NCI-H82 treated with DMSO at 0.1 percent for 48 hours (cell line): Measurements from ENCODE around the gene DLG3.

ENCODE experiments used
- DNase-seq: peaks from one replicate; lab custom pipeline; 2025; ENCODE audit not compliant: unreplicated experiment; lab: John Stamatoyannopoulos, UW

Gene DLG3

DNA sequence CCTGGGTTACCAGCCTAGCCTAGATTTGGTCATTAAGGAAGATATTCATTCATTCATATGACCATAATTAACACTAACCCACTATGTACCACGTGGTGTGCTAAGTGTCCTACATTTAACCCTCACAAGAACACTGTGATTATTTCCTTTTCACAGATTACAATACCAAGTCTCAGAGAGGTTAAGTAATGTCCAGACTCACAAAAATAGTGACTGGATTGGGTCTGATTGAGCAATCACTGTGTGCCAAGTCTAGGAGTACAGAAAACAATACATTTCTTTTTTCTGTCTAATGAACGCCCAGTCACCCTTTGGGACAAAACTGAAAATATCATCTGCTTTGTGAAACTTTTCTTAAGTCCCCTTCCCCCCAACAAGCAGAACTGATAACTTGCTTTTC lies 7.6 kb upstream of the DLG3 start:
- no peak for DNase-seq

- no peak for DNase-seq
Measured at GRCh38 chrX:70437921-70438665, 6.5 kb upstream of the DLG3 start.

- no peak for DNase-seq
Measured at GRCh38 chrX:70439016-70439415, 5.6 kb upstream of the DLG3 start.

- DNase-seq: no peak
Measured at GRCh38 chrX:70442224-70442623, 2.4 kb upstream of the DLG3 start.

- DNase-seq: no peak
Measured at GRCh38 chrX:70444946-70445656, 466 bp downstream of the DLG3 start.

DNA sequence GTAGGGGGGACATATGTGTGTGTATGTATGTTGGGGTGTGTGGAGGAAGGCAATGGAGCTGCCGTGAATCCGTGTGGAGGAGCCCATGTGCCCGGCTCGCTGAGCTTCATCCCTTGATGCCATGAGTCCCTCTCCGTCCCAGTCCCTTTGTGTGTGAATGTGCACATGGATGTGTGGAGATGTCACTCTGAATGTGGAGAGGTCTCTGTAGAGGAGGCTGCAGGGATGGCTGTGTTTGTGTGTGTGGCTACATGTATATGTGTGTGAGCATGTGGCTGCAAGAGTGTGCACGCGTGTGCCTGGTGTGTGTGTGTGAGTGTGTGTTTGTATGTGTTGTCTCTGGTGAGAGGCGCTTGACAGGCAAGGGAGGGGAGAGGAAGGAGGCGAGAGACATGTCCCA lies 1.3 kb downstream of the DLG3 start:
- DNase-seq: no peak

GRCh38 chrX:70446380-70447350 lies 2.0 kb downstream of the DLG3 start:
- DNase-seq: no peak

DNA sequence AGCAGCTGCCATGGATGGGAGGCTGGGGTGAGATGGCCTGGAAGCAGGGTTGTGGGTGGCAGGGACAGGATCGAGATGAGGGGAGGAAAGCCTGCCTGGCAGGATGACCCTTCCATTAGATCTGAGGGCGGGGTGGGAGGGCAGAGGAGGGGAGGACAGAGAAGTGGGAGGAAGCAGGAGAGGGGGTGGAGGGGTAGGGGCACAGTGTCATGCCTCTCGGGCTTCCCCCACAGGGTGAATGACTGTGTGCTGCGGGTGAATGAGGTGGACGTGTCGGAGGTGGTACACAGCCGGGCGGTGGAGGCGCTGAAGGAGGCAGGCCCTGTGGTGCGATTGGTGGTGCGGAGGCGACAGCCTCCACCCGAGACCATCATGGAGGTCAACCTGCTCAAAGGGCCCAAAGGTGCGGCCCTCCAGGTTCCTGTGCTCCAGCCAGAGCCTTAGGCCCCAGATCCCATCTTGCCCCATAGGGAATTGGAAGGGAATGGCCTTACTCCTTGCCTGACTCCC lies 4.9 kb downstream of the DLG3 start:
- no peak for DNase-seq

- peak; percentile 18 for DNase-seq
Measured at GRCh38 chrX:70452143-70452733, 7.6 kb downstream of the DLG3 start.

DNA sequence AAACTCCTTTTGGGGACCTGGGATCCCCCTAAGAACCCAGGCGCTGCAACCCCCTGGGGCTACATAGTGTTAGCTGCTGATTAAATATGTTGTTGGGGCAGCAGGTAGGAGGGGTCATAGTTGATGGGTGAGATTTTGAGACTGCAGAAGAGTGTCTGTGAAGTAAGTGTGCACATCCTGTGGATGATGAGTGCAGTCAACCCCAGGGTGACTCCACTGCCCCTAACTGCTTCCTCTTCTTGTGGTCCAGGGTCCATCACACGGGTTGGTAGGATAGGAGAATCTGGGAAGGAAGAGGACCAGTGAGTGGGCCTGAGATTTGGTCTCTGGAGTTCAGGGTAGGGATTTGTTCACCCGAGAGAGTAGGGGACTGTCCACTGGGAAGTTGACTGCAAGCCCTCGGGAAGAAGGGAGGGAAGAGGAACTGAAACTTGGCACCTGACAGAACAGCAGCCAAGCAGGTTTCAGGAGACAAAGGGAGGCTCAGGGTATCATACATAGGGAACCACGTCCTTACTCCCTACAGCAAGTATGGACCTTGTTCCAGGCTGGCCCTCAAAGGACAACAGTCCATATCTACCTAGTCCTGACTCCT lies 8.5 kb downstream of the DLG3 start:
- no peak for DNase-seq

DNA sequence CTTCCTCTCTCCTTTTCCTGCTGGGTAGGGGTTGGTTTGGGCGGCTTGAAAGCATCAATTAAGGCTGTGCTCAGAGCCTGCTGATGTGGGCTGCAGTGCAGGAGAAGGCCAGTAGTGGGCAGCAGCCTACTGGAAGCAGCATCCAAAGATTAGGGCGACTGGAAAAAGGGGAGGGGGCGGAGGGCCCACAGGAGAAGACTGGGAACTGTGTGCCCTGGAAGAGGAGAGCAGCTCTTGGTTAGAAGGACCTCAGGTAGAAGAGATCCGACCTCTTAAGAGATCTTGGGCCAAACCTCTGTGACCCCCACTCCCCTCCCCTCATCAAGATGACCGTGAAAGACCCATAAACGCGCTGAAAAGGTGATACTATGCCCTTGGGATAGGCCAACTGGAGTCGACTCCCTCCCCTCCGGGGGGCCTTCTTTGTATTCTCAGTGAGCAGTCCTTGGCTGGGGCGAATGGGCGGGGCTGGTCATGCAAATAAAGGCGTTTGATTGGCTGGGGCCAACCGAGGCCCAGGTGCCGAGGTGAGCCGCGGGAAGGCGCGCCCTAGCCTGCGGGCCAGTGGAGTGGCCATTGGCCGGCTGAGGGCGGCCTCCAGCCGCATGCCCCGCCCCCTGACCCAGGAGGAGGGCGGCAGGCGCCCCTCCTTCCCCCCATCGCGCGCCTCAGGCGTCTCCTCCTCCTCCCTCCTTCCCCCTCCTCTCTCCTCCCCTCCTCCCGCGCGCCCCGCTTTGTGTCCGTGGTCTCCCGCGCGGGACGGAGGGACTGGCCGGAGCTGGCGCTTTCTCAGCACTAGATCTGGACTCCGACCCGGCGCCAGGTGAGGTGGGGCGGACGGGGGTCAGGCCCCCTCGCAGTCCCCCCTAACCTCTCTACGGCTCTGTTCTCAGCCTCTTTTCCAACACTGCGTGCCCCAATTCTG lies 10.1 kb downstream of the DLG3 start:
- peak; percentile 87 for DNase-seq

GRCh38 chrX:70455366-70456202 lies 10.9 kb downstream of the DLG3 start:
- DNase-seq: no peak

DNA sequence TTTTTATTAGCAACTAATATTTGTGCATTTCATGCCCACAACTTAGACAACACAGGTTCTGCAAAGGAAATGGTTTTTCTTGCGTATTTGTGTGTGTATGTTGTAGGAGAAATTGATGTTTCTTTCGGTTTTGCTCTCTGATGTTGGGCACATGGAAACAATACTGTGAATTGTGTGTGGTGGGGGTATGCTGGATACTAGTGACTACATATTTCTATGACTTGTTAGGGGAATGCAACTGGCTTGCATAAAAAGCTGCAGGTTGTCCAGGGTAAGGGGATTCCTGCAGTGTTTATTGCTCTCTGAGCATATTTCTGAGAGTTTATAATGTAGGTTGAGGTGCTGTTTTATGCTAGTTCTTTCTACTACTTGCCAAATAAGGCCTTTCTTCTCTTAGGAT lies 11.6 kb downstream of the DLG3 start:
- no peak for DNase-seq

- DNase-seq: no peak
Measured at GRCh38 chrX:70461026-70461425, 16.4 kb downstream of the DLG3 start.

- DNase-seq: no peak
Measured at GRCh38 chrX:70464051-70464450, 19.4 kb downstream of the DLG3 start.

DNA sequence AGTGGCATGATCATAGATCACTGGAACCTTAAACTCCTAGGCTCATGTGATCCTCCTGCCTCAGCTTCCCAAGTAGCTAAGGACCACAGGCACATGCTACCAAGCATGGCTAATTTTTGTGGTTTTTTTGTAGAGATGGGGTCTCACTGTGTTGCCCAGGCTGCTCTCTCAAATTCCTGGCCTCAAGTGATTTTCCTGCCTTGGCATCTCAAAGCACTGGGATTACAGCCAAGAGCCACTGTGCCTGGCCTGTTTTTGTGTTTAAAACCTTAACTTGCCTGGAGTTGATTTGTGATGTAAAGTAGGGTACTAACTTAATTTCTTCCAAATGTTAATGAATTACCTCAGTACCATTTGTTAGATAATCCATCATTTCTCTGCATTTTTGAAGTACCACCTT lies 22.3 kb downstream of the DLG3 start:
- no peak for DNase-seq

- DNase-seq: no peak
Measured at GRCh38 chrX:70468709-70469108, 24.1 kb downstream of the DLG3 start.

DNA sequence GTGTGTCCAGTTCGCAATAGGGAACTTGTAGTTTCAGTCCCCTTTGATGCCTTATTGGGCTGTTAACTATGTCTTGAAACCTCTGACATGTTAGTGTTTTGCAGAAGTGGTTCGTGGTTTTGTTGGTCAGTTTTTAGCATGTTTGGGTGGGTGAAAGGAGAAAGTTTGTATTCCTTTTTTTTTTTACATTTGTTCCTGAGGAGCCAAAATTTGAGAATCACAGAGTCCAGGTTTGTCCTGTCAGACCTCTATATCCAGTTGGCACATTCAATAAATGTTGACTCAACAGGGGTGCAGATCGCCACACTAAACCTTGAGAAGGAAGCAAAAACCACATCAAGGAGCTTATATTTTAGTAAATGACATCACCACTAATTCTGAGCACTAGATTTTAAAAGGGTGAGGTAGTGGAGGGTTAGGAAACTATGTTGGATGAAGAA lies 26.2 kb downstream of the DLG3 start:
- no peak for DNase-seq
